Activated CD4-positive, alpha-beta memory T cell treated with anti-CD3 and anti-CD28 coated beads for 36 hours (primary cell): Measurements from ENCODE around the gene USP2. TPM values are rescaled to one million over a fixed set of nuclear protein-coding genes. Genes with fewer than 3 reads are reported as not detected.
A peak's percentile ranks its signal among the peaks of the same experiment; 100 is the strongest.

Experiments
- CTCF ChIA-PET: fragments of 350-600 bp; sonication (Branson Sonifier 250); formaldehyde crosslinking; loops from one replicate; lab custom pipeline; 2021; ENCODE audit warnings: antibody characterized with exemption, inconsistent platforms; lab: Charles Lee
- POLR2A ChIA-PET: fragments of 350-600 bp; sonication (Branson Sonifier 250); formaldehyde crosslinking; loops from one replicate; lab custom pipeline; 2021; ENCODE audit warnings: antibody characterized with exemption; lab: Charles Lee
- DNase-seq: peaks from one replicate; pipeline ENCODE4 v3.0.0-alpha.2; 2020
- H3K27ac Mint-ChIP-seq: one replicate; pipeline ENCODE4 v1.8.0; 2021; ENCODE audit warnings: mixed read lengths
- H3K27me3 Mint-ChIP-seq: one replicate; pipeline ENCODE4 v1.8.0; 2021; ENCODE audit warnings: mixed read lengths
- H3K36me3 Mint-ChIP-seq: one replicate; pipeline ENCODE4 v1.8.0; 2021; ENCODE audit warnings: mixed read lengths
- H3K4me1 Mint-ChIP-seq: one replicate; pipeline ENCODE4 v1.8.0; 2021; ENCODE audit warnings: low read depth, mixed read lengths
- H3K4me3 Mint-ChIP-seq: one replicate; pipeline ENCODE4 v1.8.0; 2021; ENCODE audit warnings: mild to moderate bottlenecking, mixed read lengths
- H3K9me3 Mint-ChIP-seq: one replicate; pipeline ENCODE4 v1.8.0; 2021; ENCODE audit warnings: mixed read lengths
- intact Hi-C: fragments of 100-400 bp; cut with micrococcal nuclease; formaldehyde crosslinking; loops from one replicate; pipeline ENCODE4 v1.15.1; 2023
- total RNA-seq, 2 experiments: library from RNA; stranded (reverse); gene quantifications; one replicate each; pipeline ENCODE4 v1.2.3, GENCODE V29; 2021

USP2 gene
- total RNA-seq, 2 experiments from 2014 or later, result 1.4 to 2.2 TPM

GRCh38 chr11:119344291-119345010, 37.0 kb downstream of the USP2 start:
- intact Hi-C loops, result no loop called here
- H3K36me3 Mint-ChIP-seq, result no peaks in the 10 kb centered on the region
- no peak overlapping the region for H3K27ac Mint-ChIP-seq
- H3K27me3 Mint-ChIP-seq, result peaks cover 21% of the 10 kb centered on the region
- ChIA-PET CTCF (interaction anchor here (1.1 to 6.5 kb wide), 3 partner anchors 11 to 131 kb away, joined by 3 to 38 read pairs (median 3); no protein-coding TSS in a partner anchor), POLR2A (interaction anchor here (0.6 kb wide), 1 partner anchor 325 kb away, joined by 3 read pairs; no protein-coding TSS in a partner anchor)
- H3K4me1 Mint-ChIP-seq, result peaks cover under 1% of the 10 kb centered on the region
- H3K4me3 Mint-ChIP-seq, result no peak overlapping the region
- no peaks in the 10 kb centered on the region for H3K9me3 Mint-ChIP-seq
- no peak for DNase-seq

GRCh38 chr11:119343726-119344125, 37.8 kb downstream of the USP2 start:
- no peak for DNase-seq
- Mint-ChIP-seq H3K36me3 (peaks cover under 1% of the 10 kb centered on the region), H3K27me3 (peaks cover 28% of the 10 kb centered on the region), H3K9me3 (no peaks in the 10 kb centered on the region), H3K27ac (no peak overlapping the region), H3K4me3 (no peak overlapping the region), H3K4me1 (peaks cover 4% of the 10 kb centered on the region)
- CTCF ChIA-PET, result interaction anchor here (0.8 to 6.5 kb wide), 3 partner anchors 12 to 131 kb away, joined by 3 to 38 read pairs (median 3); no protein-coding TSS in a partner anchor
- intact Hi-C loops, result no loop called here
- POLR2A ChIA-PET, result interaction anchor here (0.5 kb wide), 1 partner anchor 77 kb away, joined by 5 read pairs; no protein-coding TSS in a partner anchor

GRCh38 chr11:119342362-119343130, 38.9 kb downstream of the USP2 start:
- Mint-ChIP-seq H3K4me1 (peaks cover 9% of the 10 kb centered on the region), H3K9me3 (no peaks in the 10 kb centered on the region), H3K27ac (no peak overlapping the region), H3K36me3 (peaks cover 2% of the 10 kb centered on the region), H3K27me3 (peaks cover 31% of the 10 kb centered on the region), H3K4me3 (no peak overlapping the region)
- CTCF ChIA-PET, result interaction anchor here (0.8 to 6.5 kb wide), 4 partner anchors 13 to 59 kb away, joined by 3 to 38 read pairs (median 3); no protein-coding TSS in a partner anchor
- intact Hi-C loops, result no loop called here
- DNase-seq, result no peak
- POLR2A ChIA-PET, result no interaction called here

GRCh38 chr11:119342023-119342300, 39.5 kb downstream of the USP2 start:
- Mint-ChIP-seq H3K27me3 (peaks cover 31% of the 10 kb centered on the region), H3K4me1 (peaks cover 9% of the 10 kb centered on the region), H3K4me3 (no peak overlapping the region), H3K9me3 (no peaks in the 10 kb centered on the region), H3K27ac (no peak overlapping the region), H3K36me3 (peaks cover 2% of the 10 kb centered on the region)
- no peak for DNase-seq
- CTCF ChIA-PET, result interaction anchor here (0.9 to 6.5 kb wide), 4 partner anchors 14 to 59 kb away, joined by 3 to 38 read pairs (median 4); no protein-coding TSS in a partner anchor
- intact Hi-C loops, result no loop called here
- POLR2A ChIA-PET, result no interaction called here

- H3K9me3 Mint-ChIP-seq, result no peaks in the 10 kb centered on the region
These were observed 40.1 kb downstream of the USP2 start for GRCh38 chr11:119341222-119342022.

GRCh38 chr11:119340335-119341221, 40.9 kb downstream of the USP2 start, which contains the start of gene C1QTNF5:
C1QTNF5 (minus strand) TSS chr11:119340883; CDS start chr11:119340397, 486 bp downstream.
- ChIA-PET POLR2A (no interaction called here), CTCF (interaction anchor here (0.6 to 6.5 kb wide), 25 partner anchors 8 to 302 kb away, joined by 3 to 139 read pairs (median 4); partner anchors contain the start of gene USP2)
- peaks cover 17% of the 10 kb centered on the region for H3K4me1 Mint-ChIP-seq
- no peak for DNase-seq
- no peak within 1 kb of the TSS for H3K27ac Mint-ChIP-seq
- intact Hi-C loops, result no loop called here
- H3K9me3 Mint-ChIP-seq, result no peaks in the 10 kb centered on the region
- H3K36me3 Mint-ChIP-seq, result peaks cover 8% of the 10 kb centered on the region
- H3K4me3 Mint-ChIP-seq, result no peak within 1 kb of the TSS
- peaks cover 31% of the 10 kb centered on the region for H3K27me3 Mint-ChIP-seq

More at GRCh38 chr11:119341222-119342022, 40.1 kb downstream of the USP2 start:
- H3K27me3 Mint-ChIP-seq, result peaks cover 31% of the 10 kb centered on the region
- H3K27ac Mint-ChIP-seq, result no peak overlapping the region
- CTCF ChIA-PET, result interaction anchor here (0.7 to 6.5 kb wide), 8 partner anchors 7 to 133 kb away, joined by 3 to 38 read pairs (median 4); no protein-coding TSS in a partner anchor
- intact Hi-C loops, result no loop called here
- H3K36me3 Mint-ChIP-seq, result peaks cover 3% of the 10 kb centered on the region
- no peak for DNase-seq
- POLR2A ChIA-PET, result no interaction called here
- no peak overlapping the region for H3K4me3 Mint-ChIP-seq
- H3K4me1 Mint-ChIP-seq, result peaks cover 9% of the 10 kb centered on the region

- H3K9me3 Mint-ChIP-seq, result no peaks in the 10 kb centered on the region
- peaks cover 23% of the 10 kb centered on the region for H3K4me1 Mint-ChIP-seq
- no peak overlapping the region for H3K27ac Mint-ChIP-seq
- ChIA-PET CTCF (interaction anchor here (0.6 to 6.5 kb wide), 22 partner anchors 8 to 301 kb away, joined by 3 to 139 read pairs (median 5); partner anchors contain the start of gene USP2), POLR2A (no interaction called here)
- H3K36me3 Mint-ChIP-seq, result peaks cover 8% of the 10 kb centered on the region
- peaks cover 31% of the 10 kb centered on the region for H3K27me3 Mint-ChIP-seq
- intact Hi-C loops, result loop anchor here (5.0 kb wide), 1 partner anchor 272 kb away; the partner anchor contains the start of gene VPS11
- no peak overlapping the region for H3K4me3 Mint-ChIP-seq
- peak; percentile 48 for DNase-seq
These were observed 41.7 kb downstream of the USP2 start for GRCh38 chr11:119339589-119340334.

- DNase-seq, result no peak
- ChIA-PET CTCF (interaction anchor here (0.9 to 6.5 kb wide), 30 partner anchors 8 to 194 kb away, joined by 3 to 139 read pairs (median 6); partner anchors contain the start of genes MCAM, MFRP and USP2), POLR2A (interaction anchor here (1.0 kb wide), 1 partner anchor 18 kb away, joined by 3 read pairs; no protein-coding TSS in a partner anchor)
- Mint-ChIP-seq H3K9me3 (no peaks in the 10 kb centered on the region), H3K4me3 (no peak overlapping the region), H3K4me1 (peaks cover 25% of the 10 kb centered on the region), H3K27ac (no peak overlapping the region), H3K27me3 (peaks cover 31% of the 10 kb centered on the region), H3K36me3 (peaks cover 8% of the 10 kb centered on the region)
- intact Hi-C loops, result loop anchor here (5.0 kb wide), 1 partner anchor 272 kb away; the partner anchor contains the start of gene VPS11
These were observed 42.4 kb downstream of the USP2 start for GRCh38 chr11:119338965-119339588.

GRCh38 chr11:119338318-119338890, 43.1 kb downstream of the USP2 start:
- ChIA-PET POLR2A (interaction anchor here (0.7 to 1.0 kb wide), 3 partner anchors 15 to 391 kb away, joined by 3 read pairs; partner anchors contain the start of gene NECTIN1), CTCF (interaction anchor here (0.6 to 4.0 kb wide), 42 partner anchors 9 to 304 kb away, joined by 3 to 139 read pairs (median 4); partner anchors contain the start of genes CBL, DPAGT1, MCAM and MFRP)
- no peak overlapping the region for H3K27ac Mint-ChIP-seq
- no peaks in the 10 kb centered on the region for H3K9me3 Mint-ChIP-seq
- peak; percentile 82 for DNase-seq
- no peak overlapping the region for H3K4me3 Mint-ChIP-seq
- peaks cover 28% of the 10 kb centered on the region for H3K4me1 Mint-ChIP-seq
- intact Hi-C loops, result loop anchor here (5.0 kb wide), 1 partner anchor 271 kb away; the partner anchor contains the start of gene VPS11
- H3K36me3 Mint-ChIP-seq, result peaks cover 8% of the 10 kb centered on the region
- peaks cover 28% of the 10 kb centered on the region for H3K27me3 Mint-ChIP-seq
